GM18505 (cell line): ENCODE results near the gene FOXO3.
"Not testable (repeated sequence)": the region's sequence is repeated elsewhere in the genome, so short reads cannot be mapped to it uniquely, and the experiment has no call there.

Experiments used
- ATAC-seq: cut with Tn5 transposase; IDR thresholded peaks from one replicate; pipeline ENCODE4 v1.9.1; 2021; ENCODE audit not compliant: unreplicated experiment
- POLR2A ChIP-seq: IDR thresholded peaks from 4 replicates; pipeline ENCODE4 v1.6.1; 2011; ENCODE audit warnings: borderline replicate concordance; ENCODE audit not compliant: insufficient read depth, insufficient read length; ENCODE audit errors: extremely low read depth

Gene FOXO3

DNA sequence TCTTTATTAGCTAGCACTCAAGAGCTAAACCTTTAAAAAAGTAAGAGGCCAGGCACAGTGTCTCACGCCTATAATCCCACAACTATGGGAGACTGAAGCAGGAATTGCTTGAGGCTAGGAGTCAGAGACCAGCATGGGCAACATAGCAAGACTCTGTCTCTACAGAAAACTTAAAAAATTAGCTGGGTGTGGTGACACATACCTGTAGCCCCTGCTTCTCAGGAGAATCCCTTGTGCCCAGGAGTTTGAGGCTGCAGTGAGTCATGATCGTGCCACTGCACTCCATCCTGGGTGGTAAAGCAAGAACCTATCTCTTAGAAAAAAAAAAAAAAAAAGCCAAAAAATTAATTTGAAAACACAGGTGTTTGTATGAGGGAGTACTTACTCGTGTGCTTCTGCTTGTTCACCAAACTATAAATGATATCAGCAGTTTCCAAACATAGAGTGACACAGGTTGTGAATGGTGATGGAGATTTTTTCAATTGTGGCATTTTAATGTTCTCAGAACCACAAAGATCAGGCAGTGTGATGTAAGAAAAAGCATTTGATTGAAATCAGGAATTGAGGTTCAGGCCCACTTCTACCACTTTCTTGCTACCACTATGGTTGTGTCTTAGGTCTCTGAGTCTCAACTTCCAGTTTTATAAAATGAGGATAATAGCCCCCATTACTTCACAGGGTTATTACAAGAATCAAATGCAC, 104.9 kb downstream of the FOXO3 start:
- TF ChIP-seq POLR2A = no peak
- no peak for ATAC-seq

DNA sequence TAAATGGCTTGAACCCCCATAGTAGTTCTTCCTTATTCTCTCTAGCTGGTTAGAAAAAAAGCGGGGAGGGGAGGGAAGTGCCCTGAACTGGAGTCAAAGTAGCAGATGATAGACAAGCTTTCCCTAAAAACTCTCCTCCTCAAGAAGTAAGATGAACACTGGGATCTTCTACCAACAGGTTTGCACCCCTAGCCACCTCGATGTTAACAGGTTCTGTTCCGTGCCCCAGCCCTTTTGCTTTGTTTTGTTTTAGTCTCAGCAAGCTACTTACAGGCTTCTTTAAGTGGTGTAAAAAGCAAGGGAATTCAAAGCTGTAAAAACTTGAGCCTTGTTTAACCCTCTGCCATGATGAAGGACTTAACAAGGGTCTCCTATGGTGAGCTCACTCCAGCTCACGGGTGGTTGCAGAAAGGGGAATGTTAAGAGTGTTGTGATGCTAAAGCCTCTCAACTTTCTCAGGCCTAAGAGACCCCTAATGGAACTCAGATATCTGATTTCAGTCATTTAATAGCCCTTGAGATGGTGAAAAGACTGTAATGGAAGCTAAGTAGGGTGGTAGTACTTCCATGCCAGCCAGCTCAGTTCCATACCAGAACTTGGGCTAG, 106.0 kb downstream of the FOXO3 start:
- no peak for TF ChIP-seq POLR2A
- no peak for ATAC-seq

DNA sequence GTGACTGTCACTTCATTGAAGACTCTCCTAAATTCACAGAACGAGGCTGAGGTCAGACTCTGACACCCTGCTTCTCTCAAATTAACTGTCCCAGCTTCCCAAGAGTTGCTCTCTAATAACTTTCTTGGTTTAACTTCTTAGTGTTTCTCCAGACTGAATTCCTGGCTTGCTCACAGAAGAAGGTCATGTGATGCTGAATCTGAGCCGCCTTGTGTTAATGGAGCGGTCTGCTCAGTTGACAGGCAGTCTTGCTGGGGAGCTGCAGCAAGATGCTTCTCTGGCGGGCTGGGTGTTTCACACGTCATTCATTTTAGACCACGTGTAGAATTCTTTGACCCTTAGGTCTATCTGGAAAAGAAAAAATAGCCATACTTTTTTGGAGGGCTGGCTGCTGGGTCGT, 107.3 kb downstream of the FOXO3 start:
- ATAC-seq = no peak
- TF ChIP-seq POLR2A = no peak

DNA sequence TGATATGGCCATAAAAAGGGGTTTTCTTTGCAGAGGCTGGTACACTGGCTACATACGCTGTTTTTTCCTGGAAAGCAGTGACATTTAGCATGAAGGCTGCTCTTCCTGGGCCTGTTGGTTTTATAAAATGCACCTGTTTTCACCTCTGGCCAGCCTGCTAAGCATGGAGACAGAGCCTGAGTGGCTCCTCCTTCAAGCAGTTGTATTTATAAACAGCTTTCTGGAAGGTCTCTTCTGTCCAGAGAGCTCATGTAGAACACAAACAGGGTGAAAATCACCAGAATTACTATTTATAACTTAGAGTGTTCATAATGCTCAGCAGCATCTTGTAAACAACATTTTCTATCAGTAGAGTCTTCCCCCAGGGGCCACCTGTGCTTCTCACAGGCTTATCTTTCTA, 109.0 kb downstream of the FOXO3 start:
- no peak for ATAC-seq
- no peak for TF ChIP-seq POLR2A

DNA sequence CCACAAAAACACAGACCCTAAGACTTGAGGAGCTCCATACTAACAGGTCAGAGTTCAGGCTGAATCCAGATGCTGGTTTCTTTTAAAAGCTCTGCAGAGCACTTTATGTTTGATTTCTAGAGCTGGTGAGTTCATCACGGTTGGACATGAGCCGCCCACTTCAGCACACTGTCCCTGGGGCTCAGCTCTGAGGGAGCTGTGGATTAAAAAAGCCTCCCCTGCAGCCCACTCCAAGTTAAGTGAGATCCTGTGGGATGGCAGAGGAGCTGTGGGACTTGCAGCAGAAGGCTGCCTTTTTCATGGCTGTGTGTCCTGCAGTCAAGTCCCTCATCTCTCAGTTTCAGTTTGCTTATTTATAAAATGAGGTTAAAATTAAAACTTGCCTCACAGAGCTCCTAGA, 110.5 kb downstream of the FOXO3 start:
- ATAC-seq = no peak
- TF ChIP-seq POLR2A = no peak

DNA sequence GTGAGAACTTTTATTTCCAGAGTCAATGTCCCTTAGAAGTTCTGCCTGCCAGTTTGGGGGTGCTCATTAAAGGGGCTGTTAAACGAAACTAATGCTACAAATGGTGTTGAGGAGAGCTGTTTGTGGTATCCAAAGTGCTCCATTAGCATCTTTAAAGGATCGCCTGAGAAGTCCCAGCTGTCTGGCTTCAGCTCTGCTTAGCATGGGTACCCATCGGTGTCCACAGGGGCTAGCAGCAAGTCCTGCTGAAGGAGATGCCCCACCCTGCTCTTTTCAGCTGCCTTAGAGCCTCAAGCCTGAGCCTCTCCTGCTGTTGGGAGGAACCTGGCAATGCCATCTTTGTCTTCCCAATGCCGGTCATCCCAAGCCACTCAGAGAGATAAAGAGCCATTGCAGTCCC, 111.1 kb downstream of the FOXO3 start:
- ATAC-seq = no peak
- TF ChIP-seq POLR2A = no peak

DNA sequence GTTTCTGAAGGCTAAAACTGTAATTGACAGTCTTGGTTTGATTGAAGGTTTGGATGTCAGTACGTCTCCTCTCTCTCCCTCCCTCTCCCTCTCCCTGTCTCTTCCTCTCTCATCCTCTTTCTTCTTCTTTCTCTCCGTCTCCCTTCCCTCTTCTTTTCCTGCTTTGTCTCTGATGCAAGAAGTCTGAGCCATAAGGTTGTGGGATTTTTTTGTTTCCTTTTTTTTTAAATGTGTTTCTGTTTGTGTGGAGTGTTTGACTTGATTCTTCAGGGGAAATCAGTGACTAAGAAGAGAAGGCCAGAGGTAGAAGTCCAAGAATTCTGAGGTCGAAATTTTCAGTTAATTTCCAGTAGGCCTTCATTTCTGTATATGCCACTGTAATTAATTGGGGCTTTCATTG, 111.9 kb downstream of the FOXO3 start:
- no peak for ATAC-seq
- no peak for TF ChIP-seq POLR2A

DNA sequence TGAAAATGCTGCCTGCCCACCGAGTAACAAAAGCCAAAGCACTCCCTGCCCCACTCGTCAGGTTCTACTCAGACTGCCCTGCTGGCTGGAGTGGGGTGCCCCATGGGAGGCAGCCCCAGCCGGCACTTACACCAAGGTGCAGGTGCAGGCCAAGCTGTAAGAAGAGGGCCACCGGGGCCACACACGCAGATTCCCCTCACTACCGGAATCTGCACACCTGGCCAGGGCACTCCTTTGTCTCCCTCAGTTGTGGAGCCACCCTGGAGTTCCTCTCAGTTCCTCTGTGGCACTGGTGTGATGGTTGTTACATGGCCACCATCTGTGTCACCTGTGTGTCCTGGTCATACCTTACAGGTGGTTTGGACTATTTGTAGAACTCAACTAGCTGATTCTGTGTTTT, 112.4 kb downstream of the FOXO3 start:
- ATAC-seq = no peak
- TF ChIP-seq POLR2A = no peak

DNA sequence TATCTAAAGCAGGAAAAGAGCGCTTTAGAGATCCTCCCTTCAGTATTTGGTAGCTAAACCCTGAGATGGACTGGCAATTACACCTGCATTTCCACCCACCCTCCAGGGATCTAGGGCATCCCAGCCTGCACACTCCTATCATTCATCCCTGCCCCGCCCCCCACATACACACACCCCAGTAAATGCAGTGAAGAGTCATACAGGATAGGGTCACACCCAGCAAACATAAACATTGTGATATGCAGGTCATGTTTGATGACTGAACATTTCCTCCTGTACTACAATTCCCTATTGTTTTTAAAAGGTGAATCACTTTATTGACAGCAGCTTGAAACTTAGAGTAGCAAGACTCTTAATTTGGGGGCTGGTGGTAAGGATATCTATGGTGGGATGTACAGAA, 112.9 kb downstream of the FOXO3 start:
- no peak for TF ChIP-seq POLR2A
- no peak for ATAC-seq

DNA sequence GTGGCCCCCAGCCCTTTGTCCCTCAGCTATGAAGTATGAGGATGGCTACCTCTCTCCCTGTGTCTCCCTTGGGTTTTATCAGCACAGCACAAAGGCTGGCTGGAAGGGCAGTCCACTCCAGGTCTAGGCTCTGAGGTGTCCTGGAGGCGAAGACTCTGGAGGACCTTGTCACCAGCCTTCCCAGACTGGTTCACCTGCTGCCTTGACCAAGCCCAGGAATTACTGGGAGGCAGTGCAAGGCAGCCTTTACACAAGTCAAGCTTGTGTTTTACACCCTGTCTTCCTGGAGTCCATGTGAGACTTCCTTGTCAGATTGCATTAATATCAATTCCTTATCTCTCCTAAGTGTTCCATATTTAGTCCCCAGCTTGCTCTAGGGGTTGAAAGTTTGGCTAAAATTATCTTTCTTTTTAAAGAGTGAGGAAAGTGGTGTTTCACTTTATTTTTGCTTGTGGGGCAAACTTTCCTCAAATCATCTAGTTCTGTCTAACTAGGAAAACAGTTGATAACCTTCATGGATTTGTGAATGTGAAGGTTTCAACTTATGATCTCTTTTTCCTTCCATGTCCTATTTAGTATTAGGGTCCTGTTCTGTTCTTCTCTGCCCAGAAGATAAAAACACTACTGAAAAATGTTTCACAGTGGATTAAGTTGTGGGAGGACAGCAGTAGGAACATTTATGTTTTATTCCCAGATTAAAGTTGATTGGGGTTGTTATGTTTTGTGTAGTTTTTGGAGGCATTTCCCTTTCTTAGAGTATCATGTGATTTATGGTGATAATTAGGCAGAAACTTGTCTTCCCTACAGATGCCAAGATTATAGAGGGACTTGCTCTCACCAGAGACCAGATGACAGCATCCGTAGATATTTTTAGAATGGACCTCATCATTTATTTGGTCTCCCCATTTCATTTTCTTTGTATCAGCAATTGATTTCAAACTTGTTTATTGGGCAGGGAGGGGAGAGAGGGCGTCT, 114.8 kb downstream of the FOXO3 start:
- no peak for TF ChIP-seq POLR2A

DNA sequence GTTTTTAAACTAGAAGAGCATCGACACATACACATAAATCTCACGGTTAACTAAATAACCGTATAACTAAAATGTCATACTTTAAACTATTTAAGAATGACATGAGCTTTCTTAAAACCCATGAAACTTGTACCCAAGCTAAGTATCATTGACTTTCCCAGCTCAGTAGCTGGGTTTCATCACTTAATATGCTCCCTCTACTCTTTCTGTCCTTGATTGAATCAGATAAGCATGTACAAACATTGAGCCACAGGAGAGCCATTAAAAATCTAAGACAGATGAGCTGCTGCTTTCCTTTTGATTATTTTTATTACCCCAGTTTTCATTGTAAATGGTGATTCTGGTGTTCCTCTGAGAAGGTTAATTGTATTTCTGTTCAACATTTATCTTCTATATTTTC, 115.8 kb downstream of the FOXO3 start:
- ATAC-seq = no peak
- no peak for TF ChIP-seq POLR2A

More for the DNA sequence above, 114.8 kb downstream of the FOXO3 start:
- no peak for ATAC-seq

DNA sequence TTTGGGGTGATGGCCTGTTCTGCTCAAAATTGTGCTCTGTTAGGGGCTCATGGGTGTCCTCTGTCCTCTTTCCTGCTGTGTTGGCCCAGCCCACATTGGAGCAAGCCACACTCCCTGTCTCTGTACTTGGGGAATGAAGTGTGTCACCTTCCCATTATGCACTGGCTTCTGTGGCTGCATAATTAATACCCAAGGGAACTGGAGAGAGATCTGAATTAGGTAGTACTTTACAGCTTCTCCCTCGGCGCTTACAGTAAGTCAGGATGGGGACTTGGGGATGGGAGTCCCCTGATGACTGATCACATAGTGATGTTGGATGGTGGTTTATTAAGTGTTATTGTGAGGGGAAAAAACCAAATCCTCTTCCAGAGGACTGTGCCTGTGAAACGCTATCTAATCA, 116.6 kb downstream of the FOXO3 start:
- ATAC-seq = no peak
- TF ChIP-seq POLR2A = no peak

DNA sequence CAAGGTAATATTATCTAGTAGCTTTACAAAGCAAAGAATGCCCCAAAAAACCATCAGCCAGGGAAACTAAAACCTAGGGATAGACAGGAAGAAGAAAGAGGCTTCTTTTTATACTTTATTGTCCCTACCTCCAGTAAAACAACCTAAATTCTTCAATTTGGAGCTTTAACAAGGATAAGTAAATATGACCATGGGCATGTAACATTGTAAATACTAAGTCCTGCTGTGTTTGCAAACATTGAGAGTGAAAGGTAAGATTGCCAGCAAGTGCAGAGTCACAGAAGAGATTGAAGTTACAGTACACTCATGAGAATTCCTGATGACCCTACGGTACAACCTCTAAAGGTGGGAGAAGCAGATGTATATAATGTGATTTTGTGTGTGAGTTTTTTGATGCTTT, 117.2 kb downstream of the FOXO3 start:
- no peak for TF ChIP-seq POLR2A

DNA sequence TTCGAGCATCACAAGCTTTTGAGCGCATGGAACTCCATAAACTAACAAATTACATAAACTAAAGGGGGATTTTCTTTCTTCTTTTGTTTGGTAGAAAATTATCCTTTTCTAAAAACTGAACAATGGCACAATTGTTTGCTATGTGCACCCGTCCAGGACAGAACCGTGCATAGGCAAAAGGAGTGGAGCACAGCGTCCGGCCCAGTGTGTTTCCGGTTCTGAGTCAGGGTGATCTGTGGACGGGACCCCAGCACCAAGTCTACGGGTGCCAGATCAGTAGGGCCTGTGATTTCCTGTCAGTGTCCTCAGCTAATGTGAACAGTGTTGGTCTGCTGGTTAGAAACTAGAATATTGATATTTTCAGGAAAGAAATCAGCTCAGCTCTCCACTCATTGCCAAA, 119.6 kb downstream of the FOXO3 start:
- ATAC-seq = not testable (repeated sequence)

More for the DNA sequence above, 117.2 kb downstream of the FOXO3 start:
- no peak for ATAC-seq

DNA sequence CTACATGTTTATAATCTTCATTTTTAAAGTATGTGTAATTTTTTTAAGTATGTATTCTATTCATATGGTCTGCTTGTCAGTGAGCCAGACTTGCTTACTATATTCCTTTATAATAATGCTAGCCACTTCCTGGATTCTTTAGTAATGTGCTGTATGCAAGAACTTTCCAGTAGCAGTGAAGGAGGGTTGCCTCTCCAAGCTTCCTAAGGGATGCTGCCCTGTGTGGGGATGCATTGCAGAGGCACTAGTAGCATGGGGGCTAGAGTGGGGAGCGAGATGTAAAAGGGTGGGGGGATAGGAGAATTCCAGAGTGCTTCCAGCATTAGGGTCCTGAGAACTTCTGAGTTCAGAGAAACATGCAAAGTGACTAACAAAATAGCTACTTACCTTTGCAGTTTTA, 121.0 kb downstream of the FOXO3 start:
- not testable (repeated sequence) for ATAC-seq

DNA sequence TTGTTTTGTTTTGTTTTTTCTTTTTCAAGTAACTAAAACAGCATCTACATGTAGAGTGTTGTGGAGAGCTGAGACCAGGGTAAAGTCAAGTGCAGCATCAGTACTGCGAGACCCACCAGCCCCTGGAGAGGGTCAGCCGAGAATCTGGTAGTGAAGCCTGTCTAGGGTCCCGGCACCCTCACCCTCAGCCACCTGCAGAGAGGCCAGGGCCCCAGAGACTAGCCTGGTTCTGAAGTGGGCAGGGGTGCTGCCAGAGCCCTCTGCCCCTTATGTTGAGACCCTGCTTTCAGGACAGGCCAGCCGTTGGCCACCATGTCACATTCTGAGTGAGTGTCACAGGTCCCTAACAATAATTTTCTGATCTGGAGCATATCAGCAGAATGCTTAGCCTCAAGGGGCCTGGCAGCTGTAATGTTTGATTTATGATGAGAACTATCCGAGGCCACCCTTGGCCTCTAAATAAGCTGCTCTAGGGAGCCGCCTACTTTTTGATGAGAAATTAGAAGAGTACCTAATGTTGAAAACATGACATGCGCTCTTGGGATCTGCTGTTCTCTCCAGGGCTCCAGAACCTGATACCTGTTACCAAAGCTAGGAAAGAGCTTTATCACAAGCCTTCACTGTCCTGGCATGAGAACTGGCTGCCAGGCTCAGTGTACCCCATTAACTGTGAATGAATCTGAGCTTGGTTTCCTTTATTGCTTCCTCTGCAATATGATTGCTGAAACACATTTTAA, 121.8 kb downstream of the FOXO3 start:
- not testable (repeated sequence) for ATAC-seq

DNA sequence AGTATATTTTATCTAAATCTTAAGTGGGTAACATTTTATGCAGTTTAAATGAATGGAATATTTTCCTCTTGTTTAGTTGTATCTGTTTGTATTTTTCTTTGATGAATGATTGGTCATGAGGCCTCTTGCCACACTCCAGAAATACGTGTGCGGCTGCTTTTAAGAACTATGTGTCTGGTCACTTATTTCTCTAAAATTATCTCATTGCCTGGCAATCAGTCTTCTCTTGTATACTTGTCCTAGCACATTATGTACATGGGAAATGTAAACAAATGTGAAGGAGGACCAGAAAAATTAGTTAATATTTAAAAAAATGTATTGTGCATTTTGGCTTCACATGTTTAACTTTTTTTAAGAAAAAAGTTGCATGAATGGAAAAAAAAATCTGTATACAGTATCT, 123.3 kb downstream of the FOXO3 start:
- not testable (repeated sequence) for ATAC-seq
